B cell (primary cell): ENCODE measurements around the gene ATP2B3. TPM values are rescaled to one million over a fixed set of nuclear protein-coding genes. Genes with fewer than 3 reads are reported as not detected.

Experiments
- ATAC-seq: fragments of 200-7000 bp; cut with Tn5 transposase; one replicate; pipeline ENCODE4 v1.10.0; 2021; ENCODE audit warnings: low read depth, mild to moderate bottlenecking, moderate number of reproducible peaks, moderate library complexity
- CTCF ChIA-PET: fragments of 350-600 bp; sonication (Branson Sonifier 250); formaldehyde crosslinking; loops from one replicate; lab custom pipeline; 2021; ENCODE audit warnings: antibody characterized with exemption, inconsistent platforms; lab: Charles Lee
- POLR2A ChIA-PET: fragments of 350-600 bp; sonication (Branson Sonifier 250); formaldehyde crosslinking; loops from one replicate; lab custom pipeline; 2021; ENCODE audit warnings: antibody characterized with exemption; lab: Charles Lee
- DNase-seq: peaks from one replicate; pipeline ENCODE4 v3.0.0; 2013
- H2AFZ ChIP-seq: 2 replicates; pipeline ENCODE4 v1.6.1; 2012; ENCODE audit warnings: mild to moderate bottlenecking, low read depth, low read length; ENCODE audit not compliant: insufficient read depth, poor library complexity, severe bottlenecking
- H3K27ac ChIP-seq, 2 donors: 1 replicate in 1 of 2; 2 replicates in 1 of 2; pipeline ENCODE4 v1.5.1; 2012 to 2013; ENCODE audit warnings: low read length in 2 of 2, mild to moderate bottlenecking in 2 of 2, moderate library complexity in 1 of 2
- H3K27me3 ChIP-seq, 4 experiments: fragments of 200-600 bp in 1 of 4; sonication (generic) in 1 of 4; replicated peaks in 1 of 4; 1 replicate in 2 of 4; 2 replicates in 2 of 4; pipeline versions ENCODE4 v1.6.1 to v1.7.0; 2013 to 2016; ENCODE audit warnings: low read length in 3 of 4, mild to moderate bottlenecking in 2 of 4, mixed read lengths in 1 of 4, moderate library complexity in 1 of 4; ENCODE audit not compliant: insufficient read depth in 4 of 4, control insufficient read depth in 3 of 4; ENCODE audit errors: control extremely low read depth in 1 of 4
- H3K36me3 ChIP-seq, 2 experiments: replicated peaks in 1 of 2; 1 replicate in 1 of 2; 2 replicates in 1 of 2; pipeline versions ENCODE4 v1.6.1 to v1.7.1; 2013; ENCODE audit warnings: low read length in 1 of 2; ENCODE audit not compliant: insufficient read depth in 2 of 2, control insufficient read depth in 1 of 2; ENCODE audit errors: control extremely low read depth in 1 of 2, extremely low read depth in 1 of 2
- H3K4me1 ChIP-seq, 2 donors: fragments of 200-600 bp in 1 of 2; sonication (generic) in 1 of 2; 1 replicate in 1 of 2; 2 replicates in 1 of 2; pipeline versions ENCODE4 v1.5.1 to v1.6.1; 2013 to 2017; ENCODE audit warnings: low read length in 2 of 2; ENCODE audit not compliant: control insufficient read depth in 2 of 2, insufficient read depth in 2 of 2
- H3K4me2 ChIP-seq: replicated peaks from 2 replicates; pipeline ENCODE3; 2012; ENCODE audit warnings: mild to moderate bottlenecking, low read depth, low read length; ENCODE audit not compliant: poor library complexity, severe bottlenecking
- H3K4me3 ChIP-seq, 5 experiments: fragments of 200-600 bp in 1 of 5; sonication (generic) in 1 of 5; 1 replicate in 3 of 5; 2 replicates in 2 of 5; pipeline versions ENCODE4 v1.5.1 to v1.7.0; 2011 to 2016; ENCODE audit warnings: low read length in 4 of 5, mild to moderate bottlenecking in 4 of 5, low read depth in 2 of 5, control low read depth in 1 of 5, moderate library complexity in 1 of 5; ENCODE audit not compliant: insufficient read depth in 1 of 5; ENCODE audit errors: control extremely low read depth in 1 of 5, extremely low read depth in 1 of 5
- H3K79me2 ChIP-seq: fragments of 200-600 bp; sonication (generic); one replicate; pipeline ENCODE4 v1.6.0; 2016; ENCODE audit warnings: low read length; ENCODE audit not compliant: control insufficient read depth, insufficient read depth
- H3K9ac ChIP-seq: fragments of 200-600 bp; sonication (generic); 2 replicates; pipeline ENCODE4 v1.6.1; 2017; ENCODE audit warnings: mild to moderate bottlenecking, low read length, moderate library complexity
- H3K9me3 ChIP-seq, 3 donors: one replicate each; pipeline versions ENCODE4 v1.6.1 to v1.7.1; 2013; ENCODE audit warnings: low read length in 2 of 3; ENCODE audit not compliant: control insufficient read depth in 2 of 3, insufficient read depth in 1 of 3; ENCODE audit errors: control extremely low read depth in 1 of 3
- H4K20me1 ChIP-seq: 2 replicates; pipeline ENCODE4 v1.6.0; 2012; ENCODE audit warnings: mild to moderate bottlenecking, low read length; ENCODE audit not compliant: insufficient read depth, control insufficient read depth, poor library complexity, severe bottlenecking
- H3K27ac Mint-ChIP-seq: one replicate; pipeline ENCODE4 v1.8.0; 2021; ENCODE audit warnings: mixed read lengths
- H3K27me3 Mint-ChIP-seq: one replicate; pipeline ENCODE4 v1.8.0; 2021; ENCODE audit warnings: mixed read lengths
- H3K4me1 Mint-ChIP-seq: one replicate; pipeline ENCODE4 v1.8.0; 2021; ENCODE audit warnings: mixed read lengths
- H3K4me3 Mint-ChIP-seq: one replicate; pipeline ENCODE4 v1.8.0; 2021; ENCODE audit warnings: mixed read lengths
- H3K9me3 Mint-ChIP-seq: one replicate; pipeline ENCODE4 v1.8.0; 2022; ENCODE audit warnings: mixed read lengths; ENCODE audit not compliant: insufficient read depth
- CTCF ChIP-seq: fragments of 200-600 bp; IDR thresholded peaks from one replicate; pipeline ENCODE4 v1.8.0; 2022; ENCODE audit warnings: antibody characterized with exemption, mild to moderate bottlenecking
- EZH2 ChIP-seq: IDR thresholded peaks from 2 replicates; pipeline ENCODE4 v1.6.1; 2012; ENCODE audit warnings: borderline replicate concordance, low read depth, mild to moderate bottlenecking, moderate library complexity, low read length; ENCODE audit not compliant: insufficient read depth, poor library complexity, severe bottlenecking
- WGBS: methylation state at CpG from one replicate; pipeline ENCODE4 v1.1.5; 2013; ENCODE audit warnings: missing lambda C conversion rate; ENCODE audit not compliant: insufficient coverage; 5-methylcytosine and 5-hydroxymethylcytosine counted together
- intact Hi-C: fragments of 100-400 bp; cut with micrococcal nuclease; formaldehyde crosslinking; loops from one replicate; pipeline ENCODE4 v1.10.0; 2022
- polyA plus RNA-seq: library from polyadenylated mRNA; depleted of rRNA; stranded (reverse); fragments of >200 nt; gene quantifications from 2 replicates; pipeline ENCODE4 v1.2.3, GENCODE V29; 2012
- total RNA-seq, 2 donors: library from RNA; stranded (reverse); fragments of 120-200 nt in 1 of 2; gene quantifications; 1 replicate in 1 of 2; 2 replicates in 1 of 2; pipeline versions ENCODE4 v1.2.3 to v1.2.4, GENCODE V29; 2013 to 2022

ATP2B3 gene
- total and polyA plus RNA-seq, 2 donors (not counting 1 experiment from before 2014, with no cell fraction given): not detected

- peaks cover 10% of the 10 kb centered on the region for H3K27me3 Mint-ChIP-seq
- intact Hi-C loops: no loop called here
- no peak for TF ChIP-seq EZH2
- no peak for TF ChIP-seq CTCF
- ATAC-seq (no peak), DNase-seq (no peak)
- no peaks in the 10 kb centered on the region for H3K79me2 ChIP-seq
- no peak overlapping the region for H3K4me3 ChIP-seq
- H4K20me1 ChIP-seq: no peaks in the 10 kb centered on the region
- H3K4me1 Mint-ChIP-seq: no peaks in the 10 kb centered on the region
- CTCF ChIA-PET: no interaction called here
- H3K27me3 ChIP-seq: peaks cover 0 to 12% (median 0%) of the 10 kb centered on the region in 4 experiments
- no peak overlapping the region for H2AFZ ChIP-seq
- no peaks in the 10 kb centered on the region for H3K4me1 ChIP-seq
- no peak overlapping the region for H3K4me2 ChIP-seq
- H3K4me3 Mint-ChIP-seq: no peak overlapping the region
- no peaks in the 10 kb centered on the region for H3K9me3 Mint-ChIP-seq
- no peaks in the 10 kb centered on the region for H3K9me3 ChIP-seq
- 42% methylated on average over 8 of the region's 12 CpGs for WGBS
- no peak overlapping the region for H3K27ac Mint-ChIP-seq
- H3K36me3 ChIP-seq: no peaks in the 10 kb centered on the region
- H3K9ac ChIP-seq: no peak overlapping the region
- H3K27ac ChIP-seq: no peak overlapping the region
- POLR2A ChIA-PET: no interaction called here
Measured at GRCh38 chrX:153522259-153522658, 4.8 kb downstream of the ATP2B3 start.

GRCh38 chrX:153523269-153523668 lies 5.8 kb downstream of the ATP2B3 start:
- Histone ChIP-seq H4K20me1 (no peaks in the 10 kb centered on the region), H3K9ac (no peak overlapping the region), H3K4me2 (no peak overlapping the region), H3K9me3 (no peaks in the 10 kb centered on the region), H3K36me3 (no peaks in the 10 kb centered on the region), H3K4me1 (no peaks in the 10 kb centered on the region), H3K79me2 (no peaks in the 10 kb centered on the region), H3K27ac (no peak overlapping the region), H3K27me3 (peaks cover 0 to 12% (median 0%) of the 10 kb centered on the region in 4 experiments), H2AFZ (no peak overlapping the region), H3K4me3 (no peak overlapping the region)
- H3K27me3 Mint-ChIP-seq: peaks cover 10% of the 10 kb centered on the region
- ATAC-seq (no peak), DNase-seq (no peak)
- no peak overlapping the region for H3K4me3 Mint-ChIP-seq
- ChIA-PET CTCF (no interaction called here), POLR2A (no interaction called here)
- no CpG with 5 or more reads among the region's 7 CpGs for WGBS
- no peaks in the 10 kb centered on the region for H3K9me3 Mint-ChIP-seq
- TF ChIP-seq CTCF (no peak), EZH2 (no peak)
- intact Hi-C loops: no loop called here
- H3K27ac Mint-ChIP-seq: no peak overlapping the region
- H3K4me1 Mint-ChIP-seq: no peaks in the 10 kb centered on the region
